NCI-H2227 treated with DMSO at 0.1 percent for 48 hours (cell line): ENCODE measurements around the gene THAP11.

Experiments
- DNase-seq: peaks from one replicate; lab custom pipeline; 2025; lab: John Stamatoyannopoulos, UW

THAP11 gene

GRCh38 chr16:67841816-67842508 lies at the start of gene THAP11:
Gene THAP11, plus strand, starts transcription at chr16:67842320. Its CDS starts 235 bp downstream, at chr16:67842555.
- DNase-seq = peak; percentile 88

- no peak for DNase-seq
These were observed 45.9 kb upstream of the THAP11 start for GRCh38 chr16:67796099-67796718.

- DNase-seq = no peak
These were observed 41.7 kb upstream of the THAP11 start for GRCh38 chr16:67800338-67800926.

- no peak for DNase-seq
These were observed 40.9 kb upstream of the THAP11 start for GRCh38 chr16:67801241-67801640.

GRCh38 chr16:67801883-67802282 lies 40.2 kb upstream of the THAP11 start:
- DNase-seq = no peak

GRCh38 chr16:67803894-67804293 lies 38.2 kb upstream of the THAP11 start:
- DNase-seq = no peak

GRCh38 chr16:67804853-67805542 lies 37.1 kb upstream of the THAP11 start:
- DNase-seq = no peak

- DNase-seq = no peak
These were observed 36.2 kb upstream of the THAP11 start for GRCh38 chr16:67805718-67806427.

- peak; percentile 95 for DNase-seq
These were observed 35.5 kb upstream of the THAP11 start, which contains the start of the genes RANBP10 and TSNAXIP1 for GRCh38 chr16:67806428-67807147. Gene RANBP10, minus strand, starts transcription at chr16:67806560. Its CDS starts 24 bp downstream, at chr16:67806536. Gene TSNAXIP1, plus strand, starts transcription at chr16:67806889. Its CDS starts 261 bp downstream, at chr16:67807150.

- DNase-seq = no peak
These were observed 34.9 kb upstream of the THAP11 start for GRCh38 chr16:67807148-67807682.

- no peak for DNase-seq
These were observed 30.2 kb upstream of the THAP11 start for GRCh38 chr16:67811899-67812298.

GRCh38 chr16:67814567-67814966 lies 27.6 kb upstream of the THAP11 start:
- no peak for DNase-seq

- DNase-seq = no peak
These were observed 21.4 kb upstream of the THAP11 start for GRCh38 chr16:67820608-67821259.

- no peak for DNase-seq
These were observed 19.6 kb upstream of the THAP11 start for GRCh38 chr16:67822511-67822910.

GRCh38 chr16:67825119-67825518 lies 17.0 kb upstream of the THAP11 start:
- no peak for DNase-seq

- DNase-seq = no peak
These were observed 16.2 kb upstream of the THAP11 start for GRCh38 chr16:67825906-67826305.

GRCh38 chr16:67828651-67829050 lies 13.5 kb upstream of the THAP11 start:
- DNase-seq = no peak

GRCh38 chr16:67833030-67833414 lies 9.1 kb upstream of the THAP11 start:
- DNase-seq = peak; percentile 22

GRCh38 chr16:67833415-67834241 lies 8.5 kb upstream of the THAP11 start:
- peak; percentile 83 for DNase-seq

- no peak for DNase-seq
These were observed 7.9 kb upstream of the THAP11 start for GRCh38 chr16:67834242-67834614.
